GM18861 (cell line): Measurements from ENCODE around the gene DENND1B.
"Not testable (repeated sequence)": the region's sequence is repeated elsewhere in the genome, so short reads cannot be mapped to it uniquely, and the experiment has no call there.

Experiments used
- ATAC-seq: cut with Tn5 transposase; IDR thresholded peaks from one replicate; pipeline ENCODE4 v1.9.1; 2021; ENCODE audit not compliant: unreplicated experiment

DENND1B gene

GRCh38 chr1:197633447-197634078 lies 141.7 kb downstream of the DENND1B start:
- no peak for ATAC-seq

- ATAC-seq, result no peak
Observed at GRCh38 chr1:197632651-197633050, 142.6 kb downstream of the DENND1B start.

- ATAC-seq, result no peak
Observed at GRCh38 chr1:197632005-197632404, 143.3 kb downstream of the DENND1B start.

GRCh38 chr1:197622371-197622770 lies 152.9 kb downstream of the DENND1B start:
- ATAC-seq, result no peak

- no peak for ATAC-seq
Observed at GRCh38 chr1:197621761-197622160, 153.5 kb downstream of the DENND1B start.

GRCh38 chr1:197620714-197621163 lies 154.5 kb downstream of the DENND1B start:
- no peak for ATAC-seq

- no peak for ATAC-seq
Observed at GRCh38 chr1:197619008-197619640, 156.2 kb downstream of the DENND1B start.

- ATAC-seq, result no peak
Observed at GRCh38 chr1:197618061-197618460, 157.2 kb downstream of the DENND1B start.

GRCh38 chr1:197615693-197616011 lies 159.6 kb downstream of the DENND1B start:
- no peak for ATAC-seq

GRCh38 chr1:197614916-197615692 lies 160.2 kb downstream of the DENND1B start:
- peak; percentile 78 for ATAC-seq

- no peak for ATAC-seq
Observed at GRCh38 chr1:197606168-197606845, 169.0 kb downstream of the DENND1B start.

GRCh38 chr1:197604302-197604701 lies 171.0 kb downstream of the DENND1B start:
- ATAC-seq, result no peak

- ATAC-seq, result no peak
Observed at GRCh38 chr1:197600751-197601150, 174.5 kb downstream of the DENND1B start.

GRCh38 chr1:197599789-197600188 lies 175.5 kb downstream of the DENND1B start:
- ATAC-seq, result no peak

- ATAC-seq, result no peak
Observed at GRCh38 chr1:197598935-197599334, 176.3 kb downstream of the DENND1B start.

- no peak for ATAC-seq
Observed at GRCh38 chr1:197595304-197595904, 179.9 kb downstream of the DENND1B start.

- ATAC-seq, result no peak
Observed at GRCh38 chr1:197590687-197591086, 184.6 kb downstream of the DENND1B start.

- no peak for ATAC-seq
Observed at GRCh38 chr1:197585809-197586208, 189.5 kb downstream of the DENND1B start.

GRCh38 chr1:197577580-197577979 lies 197.7 kb downstream of the DENND1B start:
- ATAC-seq, result no peak

- not testable (repeated sequence) for ATAC-seq
Observed at GRCh38 chr1:197575531-197575930, 199.7 kb downstream of the DENND1B start.

- ATAC-seq, result no peak
Observed at GRCh38 chr1:197572169-197572568, 203.1 kb downstream of the DENND1B start.
